H54 (cell line): Measurements from ENCODE around the gene ADISSP.

Experiments
- DNase-seq: peaks from one replicate; pipeline ENCODE4 v3.0.0; 2011; ENCODE audit warnings: low spot score, mixed read lengths; ENCODE audit not compliant: insufficient read length
- FAIRE-seq: peaks from 3 replicates; lab custom pipeline; 2011; peaks lifted over from hg19 to GRCh38; lab: Jason Lieb, UNC
- POLR2A ChIP-seq: IDR thresholded peaks from 2 replicates; pipeline ENCODE4 v1.6.1; 2011; ENCODE audit warnings: low read depth, mild to moderate bottlenecking, low read length

Gene ADISSP

GRCh38 chr20:3749087-3749688 lies 18.4 kb downstream of the ADISSP start:
- no peak for DNase-seq
- no peak for FAIRE-seq
- TF ChIP-seq POLR2A: no peak

GRCh38 chr20:3748073-3748472 lies 19.5 kb downstream of the ADISSP start:
- FAIRE-seq (no peak), DNase-seq (no peak)
- no peak for TF ChIP-seq POLR2A

GRCh38 chr20:3747471-3747870 lies 20.1 kb downstream of the ADISSP start:
- no peak for TF ChIP-seq POLR2A
- no peak for FAIRE-seq

GRCh38 chr20:3745686-3746173 lies 21.8 kb downstream of the ADISSP start:
- no peak for FAIRE-seq
- no peak for TF ChIP-seq POLR2A
- DNase-seq: no peak

More at GRCh38 chr20:3747471-3747870, 20.1 kb downstream of the ADISSP start:
- no peak for DNase-seq

- DNase-seq: no peak
- no peak for TF ChIP-seq POLR2A
- FAIRE-seq: no peak
Observed at GRCh38 chr20:3744806-3745685, 22.5 kb downstream of the ADISSP start.

- FAIRE-seq: no peak
- no peak for TF ChIP-seq POLR2A
Observed at GRCh38 chr20:3744037-3744436, 23.5 kb downstream of the ADISSP start.

GRCh38 chr20:3743251-3743650 lies 24.3 kb downstream of the ADISSP start:
- no peak for DNase-seq

More at GRCh38 chr20:3744037-3744436, 23.5 kb downstream of the ADISSP start:
- no peak for DNase-seq

GRCh38 chr20:3741836-3742458 lies 25.6 kb downstream of the ADISSP start:
- TF ChIP-seq POLR2A: no peak
- DNase-seq (no peak), FAIRE-seq (no peak)

More at GRCh38 chr20:3743251-3743650, 24.3 kb downstream of the ADISSP start:
- no peak for TF ChIP-seq POLR2A
- FAIRE-seq: no peak

GRCh38 chr20:3740615-3741301 lies 26.8 kb downstream of the ADISSP start:
- DNase-seq (no peak), FAIRE-seq (no peak)
- no peak for TF ChIP-seq POLR2A

GRCh38 chr20:3739926-3740451 lies 27.6 kb downstream of the ADISSP start:
- DNase-seq (no peak), FAIRE-seq (no peak)
- TF ChIP-seq POLR2A: no peak

GRCh38 chr20:3739054-3739925 lies 28.3 kb downstream of the ADISSP start:
- FAIRE-seq (no peak), DNase-seq (no peak)
- TF ChIP-seq POLR2A: no peak
